H1 (cell line): ENCODE data around the gene MCC. TPM values are rescaled to one million over a fixed set of nuclear protein-coding genes. Genes with fewer than 3 reads are reported as not detected.

Source experiments
- CTCF ChIA-PET: fragments of 300-600 bp; sonication (Branson Sonifier 250); formaldehyde crosslinking; loops from one replicate; lab custom pipeline; 2021; ENCODE audit not compliant: partially characterized antibody; lab: Charles Lee
- POLR2A ChIA-PET: fragments of 300-600 bp; sonication (Branson Sonifier 250); formaldehyde crosslinking; loops from one replicate; lab custom pipeline; 2021; ENCODE audit warnings: inconsistent platforms; ENCODE audit not compliant: partially characterized antibody; lab: Charles Lee
- DNase-seq, 2 experiments: peaks; one replicate each; pipeline versions ENCODE4 v3.0.0 to v3.0.0-alpha.2; 2010 to 2022; ENCODE audit warnings: low spot score in 2 of 2, low read depth in 1 of 2, mixed read lengths in 1 of 2
- FAIRE-seq: peaks from 2 replicates; lab custom pipeline; 2011; peaks lifted over from hg19 to GRCh38; lab: Jason Lieb, UNC
- H2AFZ ChIP-seq: 2 replicates; pipeline ENCODE4 v1.8.1; 2012; ENCODE audit warnings: low read length, inconsistent platforms
- H2AK5ac ChIP-seq: 2 replicates; pipeline ENCODE4 v1.6.1; 2013; ENCODE audit warnings: low read depth, low read length
- H2BK120ac ChIP-seq: replicated peaks from 2 replicates; pipeline ENCODE3; 2013; ENCODE audit warnings: low read depth, low read length, inconsistent platforms
- H2BK12ac ChIP-seq: 2 replicates; pipeline ENCODE4 v1.6.1; 2013; ENCODE audit warnings: low read depth, low read length
- H2BK15ac ChIP-seq: 2 replicates; pipeline ENCODE4 v1.6.1; 2013; ENCODE audit warnings: low read length
- H2BK20ac ChIP-seq: 2 replicates; pipeline ENCODE4 v1.6.1; 2013; ENCODE audit warnings: low read length
- H2BK5ac ChIP-seq: 2 replicates; pipeline ENCODE4 v1.6.1; 2013; ENCODE audit warnings: low read depth, low read length
- H3K14ac ChIP-seq: 2 replicates; pipeline ENCODE4 v1.6.1; 2013; ENCODE audit warnings: inconsistent platforms; ENCODE audit not compliant: insufficient read length
- H3K18ac ChIP-seq: 2 replicates; pipeline ENCODE4 v1.6.1; 2013; ENCODE audit warnings: low read length; ENCODE audit errors: extremely low read depth
- H3K23ac ChIP-seq: 2 replicates; pipeline ENCODE4 v1.6.1; 2013; ENCODE audit warnings: inconsistent platforms; ENCODE audit not compliant: insufficient read length
- H3K23me2 ChIP-seq: 2 replicates; pipeline ENCODE4 v1.6.1; 2013; ENCODE audit warnings: low read depth, low read length
- H3K27ac ChIP-seq: 2 replicates; pipeline ENCODE4 v1.6.1; 2011; ENCODE audit warnings: low read depth, low read length, inconsistent platforms
- H3K27me3 ChIP-seq, 4 experiments: replicated peaks in 1 of 4; 1 replicate in 1 of 4; 2 replicates in 3 of 4; pipeline versions ENCODE4 v1.6.1 to v1.8.1; 2011 to 2013; ENCODE audit warnings: low read length in 3 of 4, mild to moderate bottlenecking in 3 of 4, inconsistent platforms in 2 of 4, mixed read lengths in 2 of 4, moderate library complexity in 1 of 4; ENCODE audit not compliant: control insufficient read depth in 3 of 4, insufficient read depth in 3 of 4; ENCODE audit errors: extremely low read depth in 1 of 4
- H3K36me3 ChIP-seq, 4 experiments: 2 replicates each; pipeline versions ENCODE4 v1.6.1 to v1.8.1; 2011 to 2013; ENCODE audit warnings: mild to moderate bottlenecking in 4 of 4, low read length in 3 of 4, moderate library complexity in 2 of 4, control low read depth in 1 of 4, inconsistent platforms in 1 of 4; ENCODE audit not compliant: insufficient read depth in 4 of 4, control insufficient read depth in 2 of 4
- H3K4ac ChIP-seq: replicated peaks from 2 replicates; pipeline ENCODE3; 2013; ENCODE audit warnings: low read length, low read depth, mixed read lengths, inconsistent platforms; ENCODE audit not compliant: insufficient read length
- H3K4me1 ChIP-seq, 4 experiments: replicated peaks in 1 of 4; 1 replicate in 1 of 4; 2 replicates in 3 of 4; pipeline versions ENCODE4 v1.6.1 to v1.8.1; 2011 to 2013; ENCODE audit warnings: low read length in 3 of 4, inconsistent platforms in 2 of 4, mixed read lengths in 1 of 4; ENCODE audit not compliant: insufficient read depth in 4 of 4, control insufficient read depth in 3 of 4
- H3K4me2 ChIP-seq, 2 experiments: 2 replicates each; pipeline versions ENCODE4 v1.6.1 to v1.8.1; 2011 to 2013; ENCODE audit warnings: low read depth in 2 of 2, low read length in 2 of 2, control low read depth in 1 of 2, inconsistent platforms in 1 of 2, mild to moderate bottlenecking in 1 of 2; ENCODE audit not compliant: insufficient read depth in 1 of 2
- H3K4me3 ChIP-seq, 4 experiments: fragments of 200-600, 300-600 bp in 1 of 4; sonication (generic), shearing (Covaris generic), sonication (Bioruptor Twin) in 1 of 4; 2 replicates each; pipeline versions ENCODE4 v1.5.1 to v1.8.1; 2011 to 2016; ENCODE audit warnings: low read length in 4 of 4, low read depth in 3 of 4, control low read depth in 2 of 4, inconsistent platforms in 2 of 4, mild to moderate bottlenecking in 2 of 4, mixed read lengths in 1 of 4, moderate library complexity in 1 of 4; ENCODE audit not compliant: insufficient read depth in 2 of 4; ENCODE audit errors: extremely low read depth in 1 of 4
- H3K56ac ChIP-seq: replicated peaks from 2 replicates; pipeline ENCODE3; 2013; ENCODE audit warnings: low read depth, mild to moderate bottlenecking, mixed read lengths, low read length, inconsistent platforms; ENCODE audit not compliant: insufficient read length
- H3K79me1 ChIP-seq: 2 replicates; pipeline ENCODE4 v1.6.1; 2013; ENCODE audit warnings: low read depth, low read length, control low read depth
- H3K79me2 ChIP-seq, 2 experiments: 2 replicates each; pipeline versions ENCODE4 v1.6.1 to v1.8.1; 2012 to 2013; ENCODE audit warnings: low read length in 2 of 2, mild to moderate bottlenecking in 2 of 2, inconsistent platforms in 1 of 2; ENCODE audit not compliant: insufficient read depth in 2 of 2, control insufficient read depth in 1 of 2
- H3K9ac ChIP-seq, 4 experiments: replicated peaks in 1 of 4; 1 replicate in 1 of 4; 2 replicates in 3 of 4; pipeline versions ENCODE4 v1.6.1 to v1.8.1; 2011 to 2013; ENCODE audit warnings: low read depth in 3 of 4, low read length in 3 of 4, control low read depth in 2 of 4, mild to moderate bottlenecking in 2 of 4, moderate library complexity in 2 of 4, inconsistent platforms in 1 of 4; ENCODE audit errors: extremely low read depth in 1 of 4
- H3K9me3 ChIP-seq, 2 experiments: 2 replicates each; pipeline versions ENCODE4 v1.6.1 to v1.8.1; 2012 to 2013; ENCODE audit warnings: mild to moderate bottlenecking in 2 of 2, moderate library complexity in 2 of 2, control low read depth in 1 of 2, inconsistent platforms in 1 of 2, low read depth in 1 of 2, low read length in 1 of 2, mixed read lengths in 1 of 2; ENCODE audit not compliant: insufficient read depth in 2 of 2
- H4K20me1 ChIP-seq, 2 experiments: replicated peaks in 1 of 2; 2 replicates each; pipeline versions ENCODE3 to v1.8.1; 2011 to 2013; ENCODE audit warnings: inconsistent platforms in 2 of 2, low read length in 2 of 2, mild to moderate bottlenecking in 1 of 2; ENCODE audit not compliant: insufficient read depth in 2 of 2, control insufficient read depth in 1 of 2
- H4K5ac ChIP-seq: 2 replicates; pipeline ENCODE4 v1.6.1; 2013; ENCODE audit warnings: low read length, low read depth, mixed read lengths, inconsistent platforms; ENCODE audit not compliant: insufficient read length
- H4K8ac ChIP-seq: 2 replicates; pipeline ENCODE4 v1.8.0; 2013; ENCODE audit warnings: mild to moderate bottlenecking, moderate library complexity, low read length, inconsistent platforms; ENCODE audit not compliant: insufficient read depth; ENCODE audit errors: extremely low read depth
- H4K91ac ChIP-seq: replicated peaks from 2 replicates; pipeline ENCODE3; 2013; ENCODE audit warnings: low read length, mixed read lengths, inconsistent platforms; ENCODE audit not compliant: insufficient read length
- SAP30 ChIP-seq: fragments of 300-600 bp; sonication (generic); IDR thresholded peaks from 2 replicates; pipeline ENCODE4 v1.7.1; 2012; ENCODE audit warnings: low read length, moderate library complexity, mild to moderate bottlenecking, inconsistent platforms; ENCODE audit not compliant: insufficient read depth, insufficient replicate concordance
- polyA plus RNA-seq, 7 experiments: library from polyadenylated mRNA; depleted of rRNA in 3 of 7; stranded (reverse) in 5 of 7; unstranded in 2 of 7; fragments of >200 nt in 5 of 7; fragments of 200-250 nt in 2 of 7; gene quantifications; 1 replicate in 5 of 7; 2 replicates in 1 of 7; 4 replicates in 1 of 7; pipeline versions ENCODE4 v1.2.1 to v1.2.3, GENCODE V29; 2011 to 2013; ENCODE audit warnings: missing spikeins in 2 of 7, mixed read lengths in 2 of 7
- total RNA-seq: library from RNA; stranded (reverse); fragmentation: NEBNext Ultra II Directional; extraction: Animal tissue kit (Norgen Biotek cat#: 25700); gene quantifications from 2 replicates; pipeline ENCODE4 v1.2.1, GENCODE V29; 2021

The MCC gene
- total and polyA plus RNA-seq, 2 of the 8 experiments (the other 6 are each of a cell fraction or from before 2014, with no cell fraction given): 2.6 to 18.3 TPM

DNA sequence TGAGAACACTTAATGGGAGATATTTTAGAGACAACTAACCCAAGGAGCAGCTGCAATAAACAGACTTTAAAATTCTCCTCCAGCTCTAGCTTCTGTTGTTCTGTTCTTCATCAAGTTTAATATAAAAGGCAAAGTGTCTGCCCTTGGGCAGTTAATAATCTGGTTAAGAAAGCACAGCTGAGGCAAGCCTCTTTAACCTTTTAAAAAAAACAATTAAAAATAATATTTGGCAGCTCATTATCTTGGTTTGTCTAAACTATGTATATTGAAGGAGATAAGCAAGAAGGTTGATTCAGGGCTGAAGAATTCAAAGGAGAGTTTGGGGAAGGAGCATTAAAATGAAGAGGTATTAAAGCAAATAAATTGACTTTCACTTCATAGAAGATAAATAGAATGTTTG lies 128.8 kb downstream of the MCC start:
- no peak overlapping the region for H3K4me2 ChIP-seq
- no peak for TF ChIP-seq SAP30

More for the DNA sequence above, 128.8 kb downstream of the MCC start:
- H2BK5ac ChIP-seq: no peak overlapping the region
- H2BK12ac ChIP-seq: no peak overlapping the region
- no peak overlapping the region for H4K8ac ChIP-seq
- no peak overlapping the region for H3K4me3 ChIP-seq
- no peak overlapping the region for H2BK120ac ChIP-seq
- no peaks in the 10 kb centered on the region for H3K79me2 ChIP-seq
- no peak overlapping the region for H3K9ac ChIP-seq
- no peaks in the 10 kb centered on the region for H4K20me1 ChIP-seq
- no peak overlapping the region for H2BK15ac ChIP-seq
- H2AK5ac ChIP-seq: no peak overlapping the region
- no peak overlapping the region for H3K14ac ChIP-seq
- no peak overlapping the region for H3K27ac ChIP-seq
- peaks cover 2 to 3% of the 10 kb centered on the region in 2 experiments; a peak in 2 of 4 replicates for H3K9me3 ChIP-seq
- H3K23me2 ChIP-seq: no peaks in the 10 kb centered on the region
- no peak overlapping the region for H2BK20ac ChIP-seq
- no peaks in the 10 kb centered on the region for H3K4me1 ChIP-seq
- POLR2A ChIA-PET: no interaction called here
- H3K36me3 ChIP-seq: no peaks in the 10 kb centered on the region
- H3K27me3 ChIP-seq: no peaks in the 10 kb centered on the region
- no peak overlapping the region for H3K18ac ChIP-seq
- no peak for FAIRE-seq
- no peaks in the 10 kb centered on the region for H3K79me1 ChIP-seq
- no peak overlapping the region for H4K5ac ChIP-seq
- no peak overlapping the region for H3K56ac ChIP-seq
- H3K4ac ChIP-seq: no peak overlapping the region
- CTCF ChIA-PET: interaction anchor here (0.8 to 2.4 kb wide), 5 partner anchors 10 to 286 kb away, joined by 3 to 12 read pairs (median 3); no protein-coding TSS in a partner anchor
- H2AFZ ChIP-seq: no peak overlapping the region
- H3K23ac ChIP-seq: no peak overlapping the region
- DNase-seq: no peak
- H4K91ac ChIP-seq: no peak overlapping the region
